Measurements from ENCODE around the gene PGK2.
"Not testable (repeated sequence)": the region's sequence is repeated elsewhere in the genome, so short reads cannot be mapped to it uniquely, and the experiment has no call there.

PGK2 gene

DNA sequence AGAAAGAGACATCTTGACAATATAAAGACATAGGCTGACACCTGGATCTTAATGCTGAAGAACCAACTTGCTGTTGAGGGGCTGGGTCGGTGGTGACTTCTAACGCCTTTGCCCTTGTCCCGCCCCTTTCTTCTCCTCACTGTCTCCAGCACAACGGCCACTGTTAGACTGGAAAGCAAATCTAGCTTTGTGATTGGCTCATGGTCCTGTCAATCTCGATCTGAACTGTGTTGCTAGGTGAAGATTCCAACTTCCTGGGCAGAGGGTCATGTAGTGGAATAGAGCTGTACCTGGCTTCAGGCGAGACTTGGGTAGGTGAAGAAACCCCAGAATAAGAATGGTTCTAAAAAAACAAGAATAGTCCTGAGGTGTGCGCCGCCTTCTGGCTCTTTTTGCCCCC, at the start of gene PGK2:
TSS of gene PGK2 (minus strand) at position 110 of the 400 bp plus-strand sequence. CDS start at position 12, 98 bp downstream.
- DNase-seq, result no peak

DNA sequence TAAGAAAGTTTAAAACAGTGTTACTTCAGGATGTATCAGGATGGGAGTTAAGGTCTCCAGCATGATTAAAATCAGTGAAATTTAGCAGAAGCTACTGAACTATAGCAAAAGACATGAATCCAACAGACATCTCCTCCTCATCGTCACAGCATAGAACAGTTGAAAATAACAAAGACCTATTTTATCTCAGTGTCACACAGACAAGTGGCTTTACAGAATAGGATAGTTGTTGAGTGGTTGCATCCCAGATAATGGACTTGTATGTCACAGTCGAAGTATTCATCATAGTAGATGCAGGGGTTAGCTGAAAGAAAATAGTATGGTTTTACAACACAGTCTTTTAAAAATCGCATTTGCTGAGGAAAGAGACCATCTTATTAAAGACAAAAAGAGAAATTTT, 48.1 kb upstream of the PGK2 start:
- no peak for DNase-seq

DNA sequence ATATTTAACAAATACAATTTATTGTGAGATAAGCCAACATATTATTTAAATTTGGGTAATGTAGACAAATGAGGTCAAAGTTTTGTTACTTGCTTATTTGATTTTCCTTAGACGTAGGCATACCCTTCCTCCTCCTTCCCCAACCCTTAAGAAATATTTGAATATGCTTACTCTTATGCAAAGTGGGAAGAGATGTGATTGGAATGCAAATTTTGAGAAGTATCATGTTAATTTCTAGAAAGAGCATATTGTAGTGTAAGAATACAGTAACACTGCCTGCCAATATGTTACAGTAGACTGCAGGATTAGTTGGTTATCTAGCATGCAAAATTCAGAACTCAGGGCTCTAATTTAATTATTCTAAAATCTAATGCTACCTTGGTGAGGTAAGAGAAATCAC, 46.3 kb upstream of the PGK2 start:
- DNase-seq, result no peak

DNA sequence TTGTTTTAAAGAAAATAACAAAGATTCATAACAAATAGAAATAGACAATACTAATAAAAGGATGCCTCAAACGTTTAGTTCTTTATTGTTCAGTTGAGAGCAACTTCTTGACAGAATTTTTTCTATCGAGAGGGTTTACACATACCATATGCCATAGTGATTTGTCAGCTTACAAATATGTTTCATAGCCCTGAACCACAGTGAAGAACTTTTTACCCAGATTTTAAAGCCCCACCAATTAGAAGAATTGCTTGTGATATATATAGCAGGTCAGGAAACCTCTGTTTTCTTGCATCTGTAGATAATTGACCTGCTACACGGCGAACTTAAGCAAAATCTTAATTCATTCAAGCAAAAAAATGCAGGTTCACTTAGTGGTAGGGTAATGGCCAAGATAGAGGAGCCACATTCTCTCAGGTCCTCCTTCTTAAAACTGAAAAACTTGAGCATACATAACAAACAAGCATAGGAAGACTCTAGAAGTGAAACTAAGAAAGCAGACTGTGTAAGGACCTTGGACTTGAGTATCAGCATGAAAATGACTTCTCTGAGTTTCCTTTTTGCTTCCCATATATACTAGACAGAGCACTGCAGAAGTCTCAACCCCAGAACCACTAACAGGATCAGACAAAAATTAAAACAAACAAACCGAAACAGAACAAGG, 39.8 kb upstream of the PGK2 start:
- DNase-seq, result no peak

DNA sequence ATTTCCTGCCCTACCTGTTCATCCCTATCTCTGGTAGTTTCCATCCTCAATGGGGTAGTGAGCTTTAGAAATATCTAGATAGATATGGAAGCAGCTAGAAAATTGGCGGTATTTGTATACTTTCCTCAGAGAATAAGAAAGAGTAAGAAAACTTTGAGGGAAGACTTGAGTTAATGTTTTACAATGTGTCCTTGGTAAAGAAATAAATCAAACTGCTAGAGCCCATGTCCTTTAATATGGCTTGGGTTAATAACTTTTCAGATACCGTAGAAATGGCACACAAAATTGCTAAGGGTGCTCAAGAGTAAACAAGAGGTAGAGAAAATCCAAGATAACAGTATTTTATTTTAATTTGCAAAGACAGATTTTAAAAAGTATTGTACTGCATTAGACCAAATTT, 28.1 kb upstream of the PGK2 start:
- no peak for DNase-seq

DNA sequence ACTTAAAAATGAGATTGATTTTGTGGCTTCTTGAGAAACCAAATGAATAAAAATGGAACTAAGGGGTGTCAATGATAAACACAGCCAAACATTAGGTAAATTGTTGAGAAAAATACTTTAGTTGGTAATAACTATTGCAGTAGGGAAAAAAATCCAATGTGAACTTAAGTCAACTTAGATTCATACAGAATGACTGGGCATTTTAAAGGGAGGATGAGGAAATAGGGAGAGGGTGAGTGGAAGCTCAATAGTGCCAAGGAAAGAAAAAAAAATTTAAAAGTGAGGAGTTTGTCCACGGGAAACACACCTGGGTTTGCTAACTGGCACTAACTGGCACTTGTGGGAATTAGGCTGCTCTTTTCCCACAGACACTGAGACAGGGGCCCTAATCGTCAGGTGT, 26.2 kb upstream of the PGK2 start:
- no peak for DNase-seq

DNA sequence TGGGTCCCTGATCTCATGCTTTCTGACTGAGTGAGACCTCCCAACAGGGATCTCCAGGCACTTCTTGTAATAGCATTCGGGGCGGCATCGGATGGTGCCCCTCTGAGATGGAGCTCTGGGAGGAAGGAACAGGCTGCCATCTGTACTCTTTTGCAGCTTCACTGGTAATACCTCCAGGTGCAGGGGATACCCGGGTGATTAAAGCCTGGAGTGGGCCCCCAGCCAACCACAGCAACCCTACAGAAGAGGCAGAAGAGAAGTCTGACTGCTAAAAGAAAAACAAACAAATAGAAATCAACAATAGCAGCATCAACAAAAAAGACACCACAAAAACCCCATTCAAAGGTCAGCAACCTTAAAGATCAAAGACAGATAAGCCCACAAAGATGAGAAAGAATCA, 19.1 kb upstream of the PGK2 start:
- DNase-seq, result no peak

DNA sequence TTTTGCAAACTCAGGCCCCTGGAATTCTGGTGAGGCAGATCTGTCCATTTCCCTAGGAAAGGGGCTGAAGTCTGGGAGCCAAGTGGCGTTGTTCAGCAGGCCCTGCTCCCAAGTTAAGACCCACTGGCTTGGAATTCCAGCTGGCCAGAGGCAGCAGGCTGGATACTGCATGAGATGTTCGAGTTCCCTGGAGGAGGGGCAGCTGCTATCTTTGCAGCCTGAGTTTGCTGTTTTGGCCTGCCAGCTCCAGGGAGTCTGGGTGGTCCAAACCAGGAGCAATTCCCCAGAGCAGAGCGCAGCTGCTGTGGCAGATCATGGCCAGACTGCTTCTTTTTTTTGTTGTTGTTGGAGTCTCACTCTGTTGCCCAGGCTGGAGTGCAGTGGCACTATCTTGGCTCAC, 18.2 kb upstream of the PGK2 start:
- DNase-seq, result no peak

DNA sequence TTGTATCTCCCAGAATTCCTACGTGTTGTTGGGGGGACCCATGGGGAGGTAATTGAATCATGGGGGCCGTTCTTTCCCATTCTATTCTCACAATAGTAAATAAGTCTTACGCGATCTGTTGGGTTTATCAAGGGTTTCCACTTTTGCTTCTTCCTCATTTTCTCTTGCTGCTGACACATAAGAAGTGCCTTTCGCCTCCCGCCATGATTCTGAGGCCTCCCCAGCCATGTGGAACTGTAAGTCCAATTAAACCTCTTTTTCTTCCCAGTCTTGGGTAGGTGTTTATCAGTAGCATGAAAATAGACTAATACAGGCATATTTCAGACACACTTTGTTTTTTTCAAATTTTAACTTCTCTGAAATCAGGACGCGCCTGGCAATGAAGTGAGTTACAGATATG, 14.4 kb upstream of the PGK2 start:
- DNase-seq, result no peak

DNA sequence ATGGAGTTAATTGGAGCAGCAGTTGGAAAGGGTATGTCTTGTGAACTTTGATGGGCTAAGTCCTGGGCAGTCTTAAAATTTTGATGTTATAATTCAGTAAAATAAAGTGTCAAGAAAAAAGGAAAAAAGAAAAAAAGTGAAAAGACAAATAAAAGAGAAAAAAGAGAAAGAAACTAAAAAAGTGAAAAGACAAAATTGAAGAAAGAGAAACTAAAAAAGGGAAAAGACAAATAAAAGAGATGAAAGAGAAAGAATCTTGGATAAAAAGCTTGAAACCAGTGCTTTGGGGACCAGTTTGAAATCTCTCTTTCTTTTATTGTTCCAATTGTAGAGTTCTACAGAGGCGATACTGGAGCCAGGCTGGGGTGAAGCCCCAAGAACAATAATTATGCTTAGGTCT, 12.0 kb upstream of the PGK2 start:
- DNase-seq, result no peak

DNA sequence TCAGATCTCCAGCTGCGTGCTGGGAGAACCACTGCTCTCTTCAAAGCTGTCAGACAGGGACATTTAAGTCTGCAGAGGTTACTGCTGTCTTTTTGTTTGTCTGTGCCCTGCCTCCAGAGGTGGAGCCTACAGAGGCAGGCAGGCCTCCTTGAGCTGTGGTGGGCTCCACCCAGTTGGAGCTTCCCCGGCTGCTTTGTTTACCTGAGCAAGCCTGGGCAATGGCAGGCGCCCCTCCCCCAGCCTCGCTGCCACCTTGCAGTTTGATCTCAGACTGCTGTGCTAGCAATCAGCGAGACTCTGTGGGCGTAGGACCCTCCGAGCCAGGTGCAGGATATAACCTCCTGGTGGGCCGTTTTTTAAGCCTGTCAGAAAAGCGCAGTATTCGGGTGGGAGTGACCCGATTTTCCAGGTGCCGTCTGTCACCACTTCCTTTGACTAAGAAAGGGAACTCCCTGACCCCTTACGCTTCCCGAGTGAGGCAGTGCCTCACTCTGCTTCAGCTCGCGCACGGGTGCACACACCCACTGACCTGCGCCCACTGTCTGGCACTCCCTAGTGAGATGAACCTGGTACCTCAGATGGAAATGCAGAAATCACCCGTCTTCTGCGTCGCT, 9.9 kb upstream of the PGK2 start:
- not testable (repeated sequence) for DNase-seq

DNA sequence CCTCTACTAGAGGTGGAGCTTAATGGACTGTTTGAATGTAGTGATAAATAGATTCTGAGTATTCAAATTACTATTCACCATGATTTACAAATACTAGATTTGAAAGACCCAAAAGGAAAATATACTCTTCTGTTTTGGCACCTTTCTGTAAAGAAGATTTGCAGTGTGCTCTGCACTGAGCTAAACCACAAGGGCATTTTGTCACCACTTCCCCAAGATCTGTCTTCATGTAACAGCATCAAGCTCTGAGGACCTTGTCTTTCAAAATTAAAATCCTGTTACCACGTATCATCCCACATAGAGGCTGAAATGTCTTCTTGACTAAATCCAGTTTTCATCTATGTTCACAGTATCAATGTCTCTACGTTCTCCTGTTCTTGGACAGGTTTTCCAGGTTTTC, 3.3 kb upstream of the PGK2 start:
- no peak for DNase-seq

DNA sequence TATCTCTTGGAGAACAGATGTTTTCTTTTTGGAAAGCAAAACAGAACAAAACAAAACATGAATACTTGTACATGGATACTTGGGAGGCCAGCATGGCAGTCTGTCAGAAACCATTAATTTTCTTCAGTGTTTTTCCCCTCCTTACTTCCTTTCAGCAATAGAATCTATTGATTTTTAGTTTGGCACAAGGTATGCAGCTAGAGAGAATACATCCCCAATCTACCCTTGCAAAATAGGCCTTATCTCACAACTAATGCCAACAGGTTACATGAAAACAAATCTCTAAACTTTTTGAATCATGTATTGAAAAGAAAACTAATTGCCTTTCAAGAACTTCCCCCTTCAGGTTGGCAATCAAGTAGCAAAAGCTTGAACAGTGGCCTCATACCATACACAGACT, 2.8 kb downstream of the PGK2 start:
- DNase-seq, result no peak

DNA sequence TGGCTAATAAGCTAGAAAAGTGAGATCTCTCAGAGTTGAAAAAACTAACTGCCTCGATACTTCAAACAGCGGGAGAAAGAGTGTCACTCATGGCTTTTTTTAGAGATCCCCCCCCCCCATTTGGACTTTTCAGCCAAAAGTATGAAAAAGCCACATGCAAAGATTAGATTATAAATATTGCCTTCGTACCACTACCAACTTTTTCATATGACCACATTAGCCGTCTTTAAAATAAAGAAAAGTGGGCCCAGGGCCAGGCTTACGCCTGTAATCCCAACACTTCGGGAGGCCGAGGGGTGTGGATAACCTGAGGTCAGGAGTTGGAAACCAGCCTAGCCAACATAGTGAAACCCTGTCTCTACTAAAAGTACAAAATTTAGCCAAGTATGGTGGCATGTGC, 4.4 kb downstream of the PGK2 start:
- DNase-seq, result no peak

DNA sequence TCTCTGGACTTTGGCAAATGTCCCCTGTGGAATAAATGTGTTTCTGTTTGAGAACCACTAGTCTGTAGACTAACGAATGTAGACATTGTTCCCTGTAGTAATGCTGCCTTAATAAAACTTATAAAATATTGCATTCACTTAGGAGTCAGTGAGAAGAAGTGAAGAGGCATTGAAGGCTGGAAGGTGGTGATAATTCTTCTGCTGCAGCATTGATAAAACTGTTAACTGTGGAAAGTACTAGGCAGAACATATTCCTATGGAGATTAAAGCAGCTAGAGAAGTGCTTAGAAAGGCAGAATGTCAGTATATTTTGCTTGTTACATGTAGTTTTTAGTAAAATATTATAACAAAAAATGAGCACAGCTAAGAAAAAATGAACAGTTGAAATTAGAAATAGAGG, 4.8 kb downstream of the PGK2 start:
- DNase-seq, result no peak

DNA sequence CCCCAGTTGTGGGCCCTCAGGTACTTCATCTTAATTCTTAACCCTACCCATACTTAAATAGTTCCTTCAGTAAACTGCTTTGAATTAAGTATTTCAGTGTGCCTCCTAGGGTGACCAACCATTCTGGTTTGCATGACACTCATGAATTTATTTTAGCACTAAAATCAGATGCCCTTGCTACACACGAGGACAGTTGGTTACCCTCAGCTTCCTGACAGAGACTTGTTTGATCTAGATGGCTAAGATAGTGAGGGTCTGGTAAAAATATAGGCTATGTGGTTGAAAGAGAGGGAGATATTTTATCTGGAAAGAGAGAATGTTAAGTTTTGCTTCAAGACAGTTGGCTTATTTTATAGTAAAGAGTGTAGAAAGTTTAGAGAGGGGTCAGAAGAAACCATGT, 10.6 kb downstream of the PGK2 start:
- DNase-seq, result no peak

DNA sequence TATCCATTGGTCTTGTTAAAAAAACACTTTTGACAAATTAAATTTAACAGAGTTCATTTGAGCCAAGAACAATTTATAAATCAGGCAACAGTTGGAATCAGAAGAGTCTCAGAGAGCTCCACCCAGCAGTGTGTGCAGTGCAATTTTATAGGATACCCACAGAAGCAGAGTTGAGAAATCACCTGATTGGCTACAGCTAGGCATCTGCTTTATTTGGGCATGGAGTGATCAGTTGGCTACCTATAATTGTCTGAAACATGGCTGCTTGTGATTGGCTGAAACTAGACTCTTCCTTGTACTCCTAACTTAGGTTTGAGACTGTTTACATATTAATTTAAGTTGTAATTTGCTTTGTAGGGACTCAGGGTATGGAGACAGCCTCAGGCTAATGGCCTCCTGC, 12.0 kb downstream of the PGK2 start:
- no peak for DNase-seq

DNA sequence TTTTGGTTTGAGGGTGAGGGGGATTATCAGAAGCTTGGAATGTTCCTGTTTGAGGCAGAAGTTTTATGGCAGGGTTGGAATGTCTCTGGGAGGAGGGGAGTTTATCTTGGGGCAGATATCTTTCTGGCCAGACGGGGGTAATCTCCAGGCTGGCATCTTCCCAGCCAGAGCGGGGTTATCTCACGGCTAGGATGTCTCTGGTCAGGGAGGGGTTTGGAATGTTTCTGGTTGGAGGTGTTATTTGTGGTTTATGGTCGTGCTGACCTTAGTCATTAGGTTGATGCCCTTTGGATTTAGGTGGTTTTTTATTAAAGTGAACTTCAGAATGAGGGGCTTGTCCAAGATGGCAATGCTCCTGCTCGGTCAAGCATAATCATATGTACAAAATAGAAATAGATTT, 14.8 kb downstream of the PGK2 start:
- DNase-seq, result no peak

DNA sequence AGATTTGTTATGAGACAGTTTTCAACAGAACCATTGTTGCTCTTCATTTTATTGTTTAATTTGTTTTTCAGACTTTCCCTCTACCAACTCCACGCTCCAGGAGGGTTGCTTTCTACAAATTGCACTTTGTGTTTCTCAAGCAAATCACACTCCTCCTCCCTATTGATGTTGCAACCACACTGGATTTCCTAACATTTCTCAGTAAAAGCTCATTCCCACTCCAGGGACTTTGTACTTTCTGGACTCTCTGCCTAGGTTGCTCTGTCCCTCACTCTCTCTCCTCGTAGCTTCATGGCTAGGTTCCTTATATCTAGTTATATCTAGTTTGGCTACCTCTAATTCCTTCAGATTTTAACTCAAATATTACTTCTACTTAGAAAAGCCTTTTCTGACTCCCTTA, 20.3 kb downstream of the PGK2 start:
- DNase-seq, result no peak

DNA sequence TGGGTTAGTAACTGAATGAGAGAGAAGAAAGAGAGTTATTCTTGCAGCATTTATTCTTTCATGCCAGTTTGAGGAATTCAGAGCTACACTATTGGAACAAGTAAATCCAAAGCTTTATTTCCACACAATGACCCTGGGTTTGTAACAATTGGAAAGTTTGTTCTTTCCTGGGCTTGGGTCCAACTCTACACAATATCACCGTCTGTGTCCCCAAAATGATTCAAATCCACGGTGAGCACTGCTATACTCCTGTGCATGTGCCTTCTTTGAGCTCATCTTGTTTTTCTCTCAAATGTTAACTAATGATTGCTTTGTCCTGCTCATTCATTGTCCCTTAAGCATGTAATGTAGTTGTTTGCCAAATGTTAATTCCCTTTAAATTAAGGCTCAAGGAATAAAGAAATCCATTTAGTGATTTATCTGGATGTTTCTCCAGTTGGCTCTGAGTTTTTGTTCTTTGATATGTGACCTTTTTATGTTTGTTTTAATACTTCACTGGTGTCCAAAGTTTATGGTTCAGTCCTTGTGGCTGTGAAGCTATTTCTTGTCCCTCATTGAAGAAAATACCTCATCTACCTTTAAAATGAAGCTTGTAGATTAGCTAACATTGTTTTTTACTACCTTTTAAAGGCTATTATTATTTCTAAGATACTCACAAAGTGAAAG, 22.4 kb downstream of the PGK2 start:
- DNase-seq, result no peak

DNA sequence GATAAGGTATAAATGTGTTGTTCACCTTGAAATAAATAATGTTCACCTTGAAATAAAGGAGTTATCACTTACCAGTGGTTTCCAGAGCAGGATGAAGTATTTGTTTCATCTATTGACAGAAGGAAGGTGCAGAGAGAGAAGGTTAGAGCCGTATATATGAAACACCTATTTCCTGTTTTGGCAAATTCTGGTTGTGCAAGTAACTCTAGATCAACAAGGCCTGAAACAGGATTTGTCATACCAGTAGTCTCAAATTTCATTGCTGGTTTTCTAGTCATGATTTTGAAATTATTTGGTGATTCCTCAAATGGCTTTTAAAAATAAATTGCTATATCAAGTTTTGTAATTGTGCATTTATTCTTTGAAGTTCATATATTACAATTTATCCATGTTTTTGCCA, 42.8 kb downstream of the PGK2 start, which contains the start of gene CRISP3:
TSS of gene CRISP3 (minus strand) at position 130 of the 400 bp plus-strand sequence. CDS start at position 109, 21 bp downstream.
- no peak for DNase-seq

DNA sequence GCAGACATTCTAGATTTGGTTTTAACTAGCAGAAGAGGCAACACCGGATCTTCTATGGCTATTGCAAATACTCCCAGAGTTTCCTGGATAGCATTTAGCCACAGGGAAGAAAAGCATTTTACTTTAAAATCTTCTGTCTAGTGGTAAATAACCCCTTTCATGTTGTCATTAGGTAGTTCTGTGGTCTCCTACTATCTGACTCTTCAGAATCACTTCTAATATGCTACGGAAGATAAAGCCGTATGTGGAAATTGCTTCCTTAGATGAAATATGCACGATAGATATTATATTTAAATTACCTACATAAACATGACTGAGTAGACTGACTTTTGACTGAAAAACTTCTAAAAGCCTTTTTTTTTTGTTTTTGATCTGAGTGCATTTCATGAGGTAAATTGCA, 43.7 kb downstream of the PGK2 start:
- no peak for DNase-seq

DNA sequence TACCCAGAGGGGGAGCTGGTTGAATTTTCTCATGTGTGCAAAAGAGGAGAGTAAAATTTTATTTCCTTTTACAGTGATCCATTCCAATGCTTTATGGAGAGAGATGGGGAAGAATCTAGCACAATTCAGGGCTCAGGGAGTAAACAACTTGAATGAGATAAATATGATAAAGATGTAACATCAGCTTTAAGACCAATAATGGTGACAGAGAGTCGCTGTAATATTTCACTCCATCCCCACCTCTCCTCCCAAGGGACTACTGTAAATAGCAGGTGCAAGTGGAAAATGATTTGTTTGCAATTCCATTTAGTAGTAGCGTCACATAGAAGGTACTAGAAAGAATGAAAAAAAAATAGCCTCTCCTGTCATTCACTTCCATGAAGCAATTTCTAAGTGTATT, 47.7 kb downstream of the PGK2 start:
- no peak for DNase-seq

DNA sequence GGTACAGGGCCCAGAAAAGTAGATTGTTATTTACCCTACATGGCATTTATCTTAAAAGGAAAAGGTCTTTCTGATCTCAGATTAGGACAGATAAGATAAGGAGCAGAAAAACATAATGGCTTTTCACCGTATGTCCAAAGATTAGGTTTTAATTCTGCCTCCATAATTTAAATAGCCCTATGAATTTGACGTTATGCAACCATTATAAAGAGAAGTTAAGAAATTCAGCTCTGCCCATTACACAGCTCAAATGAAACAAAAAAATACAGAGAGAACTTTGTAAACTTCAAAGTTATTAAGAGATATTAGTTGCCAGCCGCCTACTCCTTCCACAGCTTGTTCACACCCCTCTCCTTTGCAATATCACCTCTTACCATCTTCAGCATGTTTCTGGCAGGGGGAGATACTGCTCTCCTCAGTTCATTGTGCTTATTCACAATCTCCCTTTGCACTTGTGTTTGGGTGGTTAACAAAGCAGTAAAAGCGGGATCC, 51.0 kb downstream of the PGK2 start:
- DNase-seq, result no peak

All from NCI-H524 (cell line).